HFFc6 (cell line): ENCODE data around the gene ITPR1. TPM values are rescaled to one million over a fixed set of nuclear protein-coding genes. Genes with fewer than 3 reads are reported as not detected.

Experiments used
- DNase-seq: peaks from one replicate; pipeline ENCODE4 v3.0.0-alpha.2; 2018
- H3K27ac Mint-ChIP-seq: 2 replicates; pipeline ENCODE4 v1.8.0; 2020; ENCODE audit warnings: mild to moderate bottlenecking, mixed read lengths
- H3K27me3 Mint-ChIP-seq: 2 replicates; pipeline ENCODE4 v1.8.0; 2021; ENCODE audit warnings: mild to moderate bottlenecking, moderate library complexity, mixed read lengths; ENCODE audit not compliant: insufficient read depth
- H3K36me3 Mint-ChIP-seq: 2 replicates; pipeline ENCODE4 v1.8.0; 2021; ENCODE audit warnings: low read depth, mixed read lengths
- H3K4me1 Mint-ChIP-seq: 2 replicates; pipeline ENCODE4 v1.8.0; 2020; ENCODE audit warnings: low read depth, mixed read lengths
- H3K4me3 Mint-ChIP-seq: 2 replicates; pipeline ENCODE4 v1.8.0; 2020; ENCODE audit warnings: mild to moderate bottlenecking, moderate library complexity, mixed read lengths
- H3K9me3 Mint-ChIP-seq: 2 replicates; pipeline ENCODE4 v1.8.0; 2020; ENCODE audit warnings: mild to moderate bottlenecking, mixed read lengths
- total RNA-seq, 6 experiments: library from RNA; stranded (reverse); fragmentation: NEBNext Ultra II Directional; extraction: Animal tissue kit (Norgen Biotek cat#: 25700); gene quantifications; 2 replicates in 1 of 6; 3 replicates in 5 of 6; pipeline ENCODE4 v1.2.3, GENCODE V29; 2021
- TF ChIP-seq, protein P1 (sequence below): fragments of 200-600 bp; sonication (generic); IDR thresholded peaks from 2 replicates; pipeline ENCODE4 v1.5.0; 2021; ENCODE audit warnings: antibody characterized with exemption, mild to moderate bottlenecking

Gene ITPR1
- total RNA-seq, 6 experiments from 2014 or later, result 4.9 to 8.3 (median 6.1) TPM

GRCh38 chr3:4501927-4502326 lies 8.8 kb downstream of the ITPR1 start:
- Mint-ChIP-seq H3K4me3 (no peak overlapping the region), H3K36me3 (no peaks in the 10 kb centered on the region), H3K4me1 (peaks cover 15% of the 10 kb centered on the region), H3K27me3 (no peaks in the 10 kb centered on the region; the same call in none of the 2 replicates), H3K9me3 (no peaks in the 10 kb centered on the region), H3K27ac (no peak overlapping the region)
- TF ChIP-seq, protein P1, sequence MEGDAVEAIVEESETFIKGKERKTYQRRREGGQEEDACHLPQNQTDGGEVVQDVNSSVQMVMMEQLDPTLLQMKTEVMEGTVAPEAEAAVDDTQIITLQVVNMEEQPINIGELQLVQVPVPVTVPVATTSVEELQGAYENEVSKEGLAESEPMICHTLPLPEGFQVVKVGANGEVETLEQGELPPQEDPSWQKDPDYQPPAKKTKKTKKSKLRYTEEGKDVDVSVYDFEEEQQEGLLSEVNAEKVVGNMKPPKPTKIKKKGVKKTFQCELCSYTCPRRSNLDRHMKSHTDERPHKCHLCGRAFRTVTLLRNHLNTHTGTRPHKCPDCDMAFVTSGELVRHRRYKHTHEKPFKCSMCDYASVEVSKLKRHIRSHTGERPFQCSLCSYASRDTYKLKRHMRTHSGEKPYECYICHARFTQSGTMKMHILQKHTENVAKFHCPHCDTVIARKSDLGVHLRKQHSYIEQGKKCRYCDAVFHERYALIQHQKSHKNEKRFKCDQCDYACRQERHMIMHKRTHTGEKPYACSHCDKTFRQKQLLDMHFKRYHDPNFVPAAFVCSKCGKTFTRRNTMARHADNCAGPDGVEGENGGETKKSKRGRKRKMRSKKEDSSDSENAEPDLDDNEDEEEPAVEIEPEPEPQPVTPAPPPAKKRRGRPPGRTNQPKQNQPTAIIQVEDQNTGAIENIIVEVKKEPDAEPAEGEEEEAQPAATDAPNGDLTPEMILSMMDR, result no peak
- DNase-seq, result no peak

- no peak overlapping the region for H3K27ac Mint-ChIP-seq
These were observed 9.9 kb downstream of the ITPR1 start for GRCh38 chr3:4503050-4503449.

GRCh38 chr3:4504340-4505261 lies 11.5 kb downstream of the ITPR1 start:
- H3K27me3 Mint-ChIP-seq, result peaks cover 2% of the 10 kb centered on the region; the same call in 1 of the 2 replicates
- no peak for DNase-seq
- peak overlapping the region; percentile 69 for H3K4me3 Mint-ChIP-seq

More at GRCh38 chr3:4503050-4503449, 9.9 kb downstream of the ITPR1 start:
- DNase-seq, result no peak
- no peaks in the 10 kb centered on the region; the same call in none of the 2 replicates for H3K27me3 Mint-ChIP-seq
- TF ChIP-seq, protein P1, result no peak
- H3K36me3 Mint-ChIP-seq, result no peaks in the 10 kb centered on the region
- no peak overlapping the region for H3K4me3 Mint-ChIP-seq
- peaks cover 15% of the 10 kb centered on the region for H3K4me1 Mint-ChIP-seq
- no peaks in the 10 kb centered on the region for H3K9me3 Mint-ChIP-seq

GRCh38 chr3:4505688-4506558 lies 12.8 kb downstream of the ITPR1 start:
- Mint-ChIP-seq H3K4me3 (no peak overlapping the region), H3K4me1 (peaks cover 15% of the 10 kb centered on the region), H3K27me3 (peaks cover 2% of the 10 kb centered on the region; the same call in 1 of the 2 replicates), H3K9me3 (no peaks in the 10 kb centered on the region), H3K36me3 (no peaks in the 10 kb centered on the region), H3K27ac (no peak overlapping the region)
- no peak for DNase-seq
- TF ChIP-seq, protein P1, result no peak

More at GRCh38 chr3:4504340-4505261, 11.5 kb downstream of the ITPR1 start:
- H3K36me3 Mint-ChIP-seq, result no peaks in the 10 kb centered on the region
- no peaks in the 10 kb centered on the region for H3K9me3 Mint-ChIP-seq
- peaks cover 15% of the 10 kb centered on the region for H3K4me1 Mint-ChIP-seq
- TF ChIP-seq, protein P1, result no peak
- H3K27ac Mint-ChIP-seq, result no peak overlapping the region

GRCh38 chr3:4506559-4507023 lies 13.4 kb downstream of the ITPR1 start:
- H3K27me3 Mint-ChIP-seq, result peaks cover 2% of the 10 kb centered on the region; the same call in 1 of the 2 replicates
- TF ChIP-seq, protein P1, result no peak
- H3K4me3 Mint-ChIP-seq, result no peak overlapping the region
- H3K4me1 Mint-ChIP-seq, result peaks cover 15% of the 10 kb centered on the region
- no peak for DNase-seq
- no peaks in the 10 kb centered on the region for H3K9me3 Mint-ChIP-seq
- no peaks in the 10 kb centered on the region for H3K36me3 Mint-ChIP-seq
- no peak overlapping the region for H3K27ac Mint-ChIP-seq
